PFSK-1 (cell line): ENCODE data around the gene STK24.

Source experiments
- FOXP2 ChIP-seq: optimal IDR thresholded peaks from 2 replicates; pipeline ENCODE3; 2011; ENCODE audit warnings: borderline replicate concordance, control low read depth, inconsistent platforms; ENCODE audit not compliant: insufficient read depth; ENCODE audit errors: extremely low read length, extremely low read depth
- POLR2AphosphoS5 ChIP-seq: IDR thresholded peaks from 2 replicates; pipeline ENCODE4 v1.6.1; 2012; ENCODE audit warnings: low read depth, mild to moderate bottlenecking, control low read depth, low read length, moderate library complexity
- SIN3A ChIP-seq: IDR thresholded peaks from 2 replicates; pipeline ENCODE4 v1.6.1; 2012; ENCODE audit warnings: mild to moderate bottlenecking, low read length, moderate library complexity, borderline replicate concordance; ENCODE audit not compliant: insufficient read depth
- TAF1 ChIP-seq: IDR thresholded peaks from 2 replicates; pipeline ENCODE4 v1.6.1; 2012; ENCODE audit warnings: low read length, control low read depth, borderline replicate concordance; ENCODE audit not compliant: insufficient read depth
- TF ChIP-seq, protein P1 (sequence below), 2 experiments: IDR thresholded peaks; 2 replicates each; pipeline versions ENCODE4 v1.6.1 to v1.8.0; 2011 to 2012; ENCODE audit warnings: low read depth in 2 of 2, low read length in 2 of 2, control low read depth in 1 of 2, inconsistent platforms in 1 of 2, mild to moderate bottlenecking in 1 of 2, moderate library complexity in 1 of 2; ENCODE audit not compliant: insufficient read depth in 1 of 2

- TF ChIP-seq, protein P1, sequence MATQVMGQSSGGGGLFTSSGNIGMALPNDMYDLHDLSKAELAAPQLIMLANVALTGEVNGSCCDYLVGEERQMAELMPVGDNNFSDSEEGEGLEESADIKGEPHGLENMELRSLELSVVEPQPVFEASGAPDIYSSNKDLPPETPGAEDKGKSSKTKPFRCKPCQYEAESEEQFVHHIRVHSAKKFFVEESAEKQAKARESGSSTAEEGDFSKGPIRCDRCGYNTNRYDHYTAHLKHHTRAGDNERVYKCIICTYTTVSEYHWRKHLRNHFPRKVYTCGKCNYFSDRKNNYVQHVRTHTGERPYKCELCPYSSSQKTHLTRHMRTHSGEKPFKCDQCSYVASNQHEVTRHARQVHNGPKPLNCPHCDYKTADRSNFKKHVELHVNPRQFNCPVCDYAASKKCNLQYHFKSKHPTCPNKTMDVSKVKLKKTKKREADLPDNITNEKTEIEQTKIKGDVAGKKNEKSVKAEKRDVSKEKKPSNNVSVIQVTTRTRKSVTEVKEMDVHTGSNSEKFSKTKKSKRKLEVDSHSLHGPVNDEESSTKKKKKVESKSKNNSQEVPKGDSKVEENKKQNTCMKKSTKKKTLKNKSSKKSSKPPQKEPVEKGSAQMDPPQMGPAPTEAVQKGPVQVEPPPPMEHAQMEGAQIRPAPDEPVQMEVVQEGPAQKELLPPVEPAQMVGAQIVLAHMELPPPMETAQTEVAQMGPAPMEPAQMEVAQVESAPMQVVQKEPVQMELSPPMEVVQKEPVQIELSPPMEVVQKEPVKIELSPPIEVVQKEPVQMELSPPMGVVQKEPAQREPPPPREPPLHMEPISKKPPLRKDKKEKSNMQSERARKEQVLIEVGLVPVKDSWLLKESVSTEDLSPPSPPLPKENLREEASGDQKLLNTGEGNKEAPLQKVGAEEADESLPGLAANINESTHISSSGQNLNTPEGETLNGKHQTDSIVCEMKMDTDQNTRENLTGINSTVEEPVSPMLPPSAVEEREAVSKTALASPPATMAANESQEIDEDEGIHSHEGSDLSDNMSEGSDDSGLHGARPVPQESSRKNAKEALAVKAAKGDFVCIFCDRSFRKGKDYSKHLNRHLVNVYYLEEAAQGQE (IDR thresholded peaks at IDR 0.05; ENCODE audit: insufficient read depth in 1 of 2, low read depth in 2 of 2, low read length in 2 of 2): no peak
- no peak for TF ChIP-seq FOXP2
- TF ChIP-seq POLR2AphosphoS5: no peak
- TF ChIP-seq TAF1: no peak
- no peak for TF ChIP-seq SIN3A
These were observed 70.6 kb downstream of the STK24 start for GRCh38 chr13:98506322-98506721.
